ENCODE results near the gene GDAP1L1.

The GDAP1L1 gene

GRCh38 chr20:44221368-44221954 lies 25.6 kb upstream of the GDAP1L1 start:
- no peak overlapping the region for H3K9ac ChIP-seq (ENCODE audit: insufficient read length, low read depth)
- no peak for DNase-seq (ENCODE audit: low read depth, low spot score)
- no peaks in the 10 kb centered on the region for H3K27me3 ChIP-seq (ENCODE audit: insufficient read depth, insufficient read length)
- H3K4me3 ChIP-seq (ENCODE audit: insufficient read length, low read depth) = no peak overlapping the region
- peaks cover 5% of the 10 kb centered on the region for H3K36me3 ChIP-seq (ENCODE audit: insufficient read depth, insufficient read length, low read length)
- H3K4me1 ChIP-seq (ENCODE audit: insufficient read depth, insufficient read length) = peaks cover 3% of the 10 kb centered on the region
- no peak for TF ChIP-seq SUZ12 (IDR thresholded peaks at IDR 0.05; ENCODE audit: extremely low read depth, insufficient read depth, insufficient read length)
- TF ChIP-seq ZNF274 (IDR thresholded peaks at IDR 0.05; ENCODE audit: low read depth, low read length) = no peak
- no peak for TF ChIP-seq YY1 (IDR thresholded peaks at IDR 0.05; ENCODE audit: insufficient read depth, insufficient read length)
- no peaks in the 10 kb centered on the region for H3K9me3 ChIP-seq (ENCODE audit: insufficient read depth, low read length)

- Histone ChIP-seq H3K36me3 (ENCODE audit: insufficient read depth, insufficient read length, low read length) (no peaks in the 10 kb centered on the region), H3K9ac (ENCODE audit: insufficient read length, low read depth) (no peak overlapping the region)
Observed at GRCh38 chr20:44222027-44222426, 25.1 kb upstream of the GDAP1L1 start.

GRCh38 chr20:44222633-44223368 lies 24.3 kb upstream of the GDAP1L1 start:
- no peak for TF ChIP-seq YY1 (IDR thresholded peaks at IDR 0.05; ENCODE audit: insufficient read depth, insufficient read length)
- no peak for TF ChIP-seq SUZ12 (IDR thresholded peaks at IDR 0.05; ENCODE audit: extremely low read depth, insufficient read depth, insufficient read length)
- no peak for TF ChIP-seq ZNF274 (IDR thresholded peaks at IDR 0.05; ENCODE audit: low read depth, low read length)
- H3K9ac ChIP-seq (ENCODE audit: insufficient read length, low read depth) = no peak overlapping the region
- no peak for DNase-seq (ENCODE audit: low read depth, low spot score)
- H3K9me3 ChIP-seq (ENCODE audit: insufficient read depth, low read length) = no peaks in the 10 kb centered on the region
- peaks cover 3% of the 10 kb centered on the region for H3K4me1 ChIP-seq (ENCODE audit: insufficient read depth, insufficient read length)
- no peak overlapping the region for H3K4me3 ChIP-seq (ENCODE audit: insufficient read length, low read depth)
- no peaks in the 10 kb centered on the region for H3K36me3 ChIP-seq (ENCODE audit: insufficient read depth, insufficient read length, low read length)
- no peaks in the 10 kb centered on the region for H3K27me3 ChIP-seq (ENCODE audit: insufficient read depth, insufficient read length)

More at GRCh38 chr20:44222027-44222426, 25.1 kb upstream of the GDAP1L1 start:
- no peaks in the 10 kb centered on the region for H3K27me3 ChIP-seq (ENCODE audit: insufficient read depth, insufficient read length)
- no peak for DNase-seq (ENCODE audit: low read depth, low spot score)
- TF ChIP-seq SUZ12 (IDR thresholded peaks at IDR 0.05; ENCODE audit: extremely low read depth, insufficient read depth, insufficient read length) = no peak
- TF ChIP-seq ZNF274 (IDR thresholded peaks at IDR 0.05; ENCODE audit: low read depth, low read length) = no peak
- TF ChIP-seq YY1 (IDR thresholded peaks at IDR 0.05; ENCODE audit: insufficient read depth, insufficient read length) = no peak
- H3K9me3 ChIP-seq (ENCODE audit: insufficient read depth, low read length) = no peaks in the 10 kb centered on the region
- no peak overlapping the region for H3K4me3 ChIP-seq (ENCODE audit: insufficient read length, low read depth)
- H3K4me1 ChIP-seq (ENCODE audit: insufficient read depth, insufficient read length) = peaks cover 3% of the 10 kb centered on the region

GRCh38 chr20:44223721-44224120 lies 23.4 kb upstream of the GDAP1L1 start:
- no peaks in the 10 kb centered on the region for H3K9me3 ChIP-seq (ENCODE audit: insufficient read depth, low read length)
- TF ChIP-seq SUZ12 (IDR thresholded peaks at IDR 0.05; ENCODE audit: extremely low read depth, insufficient read depth, insufficient read length) (no peak), ZNF274 (IDR thresholded peaks at IDR 0.05; ENCODE audit: low read depth, low read length) (no peak), YY1 (IDR thresholded peaks at IDR 0.05; ENCODE audit: insufficient read depth, insufficient read length) (no peak)
- no peak overlapping the region for H3K4me3 ChIP-seq (ENCODE audit: insufficient read length, low read depth)

GRCh38 chr20:44224637-44225036 lies 22.5 kb upstream of the GDAP1L1 start:
- Histone ChIP-seq H3K9ac (ENCODE audit: insufficient read length, low read depth) (no peak overlapping the region), H3K36me3 (ENCODE audit: insufficient read depth, insufficient read length, low read length) (no peaks in the 10 kb centered on the region), H3K9me3 (ENCODE audit: insufficient read depth, low read length) (no peaks in the 10 kb centered on the region), H3K4me3 (ENCODE audit: insufficient read length, low read depth) (no peak overlapping the region), H3K4me1 (ENCODE audit: insufficient read depth, insufficient read length) (peaks cover 11% of the 10 kb centered on the region), H3K27me3 (ENCODE audit: insufficient read depth, insufficient read length) (no peaks in the 10 kb centered on the region)
- no peak for DNase-seq (ENCODE audit: low read depth, low spot score)
- TF ChIP-seq SUZ12 (IDR thresholded peaks at IDR 0.05; ENCODE audit: extremely low read depth, insufficient read depth, insufficient read length) = no peak

More at GRCh38 chr20:44223721-44224120, 23.4 kb upstream of the GDAP1L1 start:
- no peak overlapping the region for H3K9ac ChIP-seq (ENCODE audit: insufficient read length, low read depth)
- no peaks in the 10 kb centered on the region for H3K27me3 ChIP-seq (ENCODE audit: insufficient read depth, insufficient read length)
- no peaks in the 10 kb centered on the region for H3K36me3 ChIP-seq (ENCODE audit: insufficient read depth, insufficient read length, low read length)
- DNase-seq (ENCODE audit: low read depth, low spot score) = no peak
- H3K4me1 ChIP-seq (ENCODE audit: insufficient read depth, insufficient read length) = peaks cover 7% of the 10 kb centered on the region

DNA sequence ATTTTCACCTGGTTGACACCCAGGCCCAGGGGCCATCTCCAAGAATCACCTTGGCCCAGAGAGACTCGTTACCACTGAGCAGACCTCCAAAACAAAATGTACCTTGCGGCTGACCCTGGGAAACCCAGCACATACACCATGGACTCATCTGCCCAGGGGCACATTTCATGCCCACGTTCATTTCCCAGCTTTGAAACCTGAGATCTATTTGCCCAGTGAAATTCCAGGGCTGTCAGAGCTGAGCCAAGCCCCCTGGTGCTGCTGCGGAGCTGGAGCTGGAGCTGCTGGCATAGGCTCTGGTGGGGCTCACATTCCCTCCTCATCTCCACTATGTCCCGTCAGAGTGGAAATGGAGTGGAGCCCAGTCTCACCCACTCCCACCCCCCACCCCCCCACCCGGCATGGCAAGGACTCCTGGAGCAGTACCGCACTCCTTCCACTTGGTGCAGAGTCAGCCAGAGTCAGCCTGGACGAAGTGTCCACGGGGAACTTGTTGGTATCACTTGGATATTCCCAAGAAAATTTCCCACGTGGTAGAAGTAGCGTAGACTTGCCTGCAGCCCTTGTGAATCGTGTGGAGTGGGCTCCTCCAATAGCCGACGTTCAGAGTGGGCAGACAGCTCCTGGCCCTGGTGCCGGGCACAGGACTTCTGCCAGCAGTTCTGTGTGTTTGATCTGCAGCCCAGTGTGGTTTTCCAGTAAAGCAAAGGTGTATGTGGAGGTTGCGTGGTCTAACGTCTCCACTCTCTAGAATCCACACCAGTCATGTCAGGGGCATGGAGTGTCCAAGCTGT lies 18.4 kb upstream of the GDAP1L1 start:
- no peak for DNase-seq (ENCODE audit: low read depth, low spot score)
- no peaks in the 10 kb centered on the region for H3K9me3 ChIP-seq (ENCODE audit: insufficient read depth, low read length)
- TF ChIP-seq SUZ12 (IDR thresholded peaks at IDR 0.05; ENCODE audit: extremely low read depth, insufficient read depth, insufficient read length) = no peak
- TF ChIP-seq ZNF274 (IDR thresholded peaks at IDR 0.05; ENCODE audit: low read depth, low read length) = no peak
- no peak for TF ChIP-seq YY1 (IDR thresholded peaks at IDR 0.05; ENCODE audit: insufficient read depth, insufficient read length)
- no peaks in the 10 kb centered on the region for H3K36me3 ChIP-seq (ENCODE audit: insufficient read depth, insufficient read length, low read length)
- H3K9ac ChIP-seq (ENCODE audit: insufficient read length, low read depth) = peak overlapping the region; percentile 52
- H3K4me1 ChIP-seq (ENCODE audit: insufficient read depth, insufficient read length) = peaks cover 12% of the 10 kb centered on the region
- no peaks in the 10 kb centered on the region for H3K27me3 ChIP-seq (ENCODE audit: insufficient read depth, insufficient read length)
- H3K4me3 ChIP-seq (ENCODE audit: insufficient read length, low read depth) = no peak overlapping the region

- H3K36me3 ChIP-seq (ENCODE audit: insufficient read depth, insufficient read length, low read length) = no peaks in the 10 kb centered on the region
- no peak for DNase-seq (ENCODE audit: low read depth, low spot score)
- TF ChIP-seq SUZ12 (IDR thresholded peaks at IDR 0.05; ENCODE audit: extremely low read depth, insufficient read depth, insufficient read length) = no peak
- no peak for TF ChIP-seq ZNF274 (IDR thresholded peaks at IDR 0.05; ENCODE audit: low read depth, low read length)
- TF ChIP-seq YY1 (IDR thresholded peaks at IDR 0.05; ENCODE audit: insufficient read depth, insufficient read length) = no peak
- peaks cover 12% of the 10 kb centered on the region for H3K4me1 ChIP-seq (ENCODE audit: insufficient read depth, insufficient read length)
- no peaks in the 10 kb centered on the region for H3K27me3 ChIP-seq (ENCODE audit: insufficient read depth, insufficient read length)
- no peak overlapping the region for H3K9ac ChIP-seq (ENCODE audit: insufficient read length, low read depth)
- no peaks in the 10 kb centered on the region for H3K9me3 ChIP-seq (ENCODE audit: insufficient read depth, low read length)
- H3K4me3 ChIP-seq (ENCODE audit: insufficient read length, low read depth) = no peak overlapping the region
Observed at GRCh38 chr20:44231193-44231592, 15.9 kb upstream of the GDAP1L1 start.

Data from NT2/D1 (cell line).